GM19193 (cell line): Measurements from ENCODE around the gene SREBF1.

Experiments
- POLR2A ChIP-seq: IDR thresholded peaks from 4 replicates; pipeline ENCODE4 v1.6.1; 2011; ENCODE audit not compliant: insufficient read depth, insufficient read length; ENCODE audit errors: extremely low read depth

The SREBF1 gene

DNA sequence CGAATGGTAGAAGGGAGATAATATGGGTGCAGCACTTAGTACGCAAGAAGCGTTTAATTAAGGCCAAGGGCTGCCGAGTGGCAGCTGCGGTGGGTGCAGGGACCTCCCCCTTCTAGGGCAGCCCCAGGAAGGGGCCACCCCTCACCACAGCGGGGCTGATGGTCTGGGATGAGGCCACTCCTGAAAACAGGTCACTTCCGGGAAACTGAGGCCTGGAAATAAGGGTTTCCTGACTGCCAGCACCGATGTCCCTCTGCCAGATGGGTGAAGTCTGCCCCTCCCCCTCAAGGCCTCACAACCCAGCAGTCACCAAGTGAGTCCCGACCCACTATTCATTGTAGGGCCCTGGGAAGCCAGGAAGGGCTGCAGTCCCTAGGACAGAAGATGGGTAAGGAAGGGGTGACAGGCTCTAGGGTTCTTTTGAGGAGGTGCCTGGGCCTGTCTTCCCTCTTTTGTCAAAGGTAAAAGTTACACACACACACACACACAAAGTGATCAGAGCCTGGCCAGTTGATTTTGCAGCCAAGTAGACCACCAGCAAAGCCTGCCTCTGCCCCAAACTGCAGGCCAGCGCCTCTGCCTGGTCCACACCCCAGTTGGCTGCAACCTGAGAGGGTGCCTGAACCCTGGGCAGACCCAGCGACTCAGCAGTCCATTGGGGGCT lies 12.5 kb downstream of the SREBF1 start:
- TF ChIP-seq POLR2A, result no peak

DNA sequence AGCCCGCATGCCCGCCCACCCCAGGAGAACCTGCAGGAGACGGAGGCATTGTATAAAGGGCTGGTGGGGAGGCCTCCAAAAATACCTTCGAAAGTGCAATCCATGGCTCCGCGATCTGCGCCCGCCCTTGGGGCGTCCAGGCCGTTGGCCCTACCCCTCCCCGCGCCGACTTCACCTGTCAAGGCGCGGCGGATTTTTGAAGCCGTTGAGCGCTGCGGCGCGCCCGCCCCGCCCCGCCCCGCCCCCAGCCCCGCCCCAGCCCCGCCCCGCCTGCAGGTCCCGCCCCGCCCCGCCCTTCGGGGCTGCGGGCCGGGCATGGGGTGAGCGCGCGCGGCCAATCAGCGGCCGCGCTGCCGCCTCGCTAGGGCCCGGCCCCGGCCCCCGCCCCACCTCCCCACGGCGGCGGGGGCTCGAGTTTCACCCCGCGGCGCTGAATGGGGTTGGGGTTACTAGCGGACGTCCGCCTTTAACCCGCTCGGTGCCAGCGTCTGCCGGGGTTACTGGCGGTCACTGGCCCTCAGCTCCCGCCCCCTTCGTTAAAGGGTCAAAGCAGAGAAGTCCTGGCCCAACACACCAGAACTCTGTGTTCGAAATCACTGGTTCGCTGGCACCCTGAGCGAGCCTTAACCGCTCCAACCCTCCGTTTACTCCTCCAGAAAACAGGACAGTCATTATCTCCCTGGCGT lies 13.2 kb downstream of the SREBF1 start:
- TF ChIP-seq POLR2A, result peak; percentile 53

- no peak for TF ChIP-seq POLR2A
Observed at GRCh38 chr17:17822616-17823015, 14.2 kb downstream of the SREBF1 start.

DNA sequence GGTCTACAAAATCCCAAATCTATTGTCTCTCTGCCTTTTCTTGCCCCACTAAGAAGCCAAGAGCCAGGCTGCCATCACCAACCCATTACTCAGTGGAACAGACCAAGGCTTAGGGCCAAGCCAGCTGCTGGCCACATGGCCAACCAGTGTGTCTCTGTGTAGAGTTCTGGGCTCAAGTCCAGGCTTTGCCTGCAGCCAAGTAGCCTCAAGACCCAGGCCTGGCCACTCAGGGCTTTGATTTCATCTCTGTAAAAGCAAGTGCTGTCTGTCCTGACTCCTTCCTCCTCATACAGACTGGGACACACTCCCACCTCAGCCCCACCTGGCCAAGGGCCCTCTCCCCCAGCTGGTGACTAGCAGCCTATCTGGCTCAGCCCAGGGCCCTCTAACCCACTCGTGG lies 14.6 kb downstream of the SREBF1 start:
- TF ChIP-seq POLR2A, result no peak

DNA sequence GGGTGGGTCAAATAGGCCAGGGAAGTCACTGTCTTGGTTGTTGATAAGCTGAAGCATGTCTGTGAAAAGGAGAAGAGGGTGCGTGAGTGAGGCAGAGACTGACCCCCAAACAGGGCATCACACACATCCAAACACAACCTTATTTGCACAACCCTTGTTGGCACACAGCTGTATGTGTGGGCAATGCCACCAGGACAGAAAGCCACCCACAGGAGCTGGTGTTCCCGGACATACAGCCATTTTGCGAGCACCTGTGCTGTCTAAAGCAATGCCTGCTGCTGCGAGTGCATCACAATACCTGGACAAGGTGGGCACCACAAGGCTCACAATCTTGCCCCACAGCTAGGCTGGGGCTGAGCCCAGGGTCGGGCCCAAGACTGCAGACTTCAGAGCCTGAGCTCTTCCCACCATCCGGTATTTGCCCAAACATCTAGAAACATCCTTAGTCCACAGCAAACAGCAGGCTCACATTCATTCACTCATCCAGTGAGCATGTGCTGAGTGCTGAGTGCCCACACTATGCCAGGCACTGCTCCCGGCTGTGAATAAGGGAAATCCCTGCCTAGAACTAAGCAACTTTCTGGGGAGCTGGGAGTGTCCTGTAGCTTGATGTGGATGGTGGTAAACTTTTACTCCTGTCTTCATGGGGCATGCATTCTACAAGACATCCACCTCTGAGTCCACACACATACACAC lies 16.2 kb downstream of the SREBF1 start:
- TF ChIP-seq POLR2A, result peak; percentile 19

- TF ChIP-seq POLR2A, result no peak
Observed at GRCh38 chr17:17820046-17820445, 16.7 kb downstream of the SREBF1 start.

GRCh38 chr17:17819561-17819995 lies 17.2 kb downstream of the SREBF1 start:
- no peak for TF ChIP-seq POLR2A

- no peak for TF ChIP-seq POLR2A
Observed at GRCh38 chr17:17819111-17819510, 17.7 kb downstream of the SREBF1 start.

- peak; percentile 13 for TF ChIP-seq POLR2A
Observed at GRCh38 chr17:17818088-17818526, 18.7 kb downstream of the SREBF1 start.

DNA sequence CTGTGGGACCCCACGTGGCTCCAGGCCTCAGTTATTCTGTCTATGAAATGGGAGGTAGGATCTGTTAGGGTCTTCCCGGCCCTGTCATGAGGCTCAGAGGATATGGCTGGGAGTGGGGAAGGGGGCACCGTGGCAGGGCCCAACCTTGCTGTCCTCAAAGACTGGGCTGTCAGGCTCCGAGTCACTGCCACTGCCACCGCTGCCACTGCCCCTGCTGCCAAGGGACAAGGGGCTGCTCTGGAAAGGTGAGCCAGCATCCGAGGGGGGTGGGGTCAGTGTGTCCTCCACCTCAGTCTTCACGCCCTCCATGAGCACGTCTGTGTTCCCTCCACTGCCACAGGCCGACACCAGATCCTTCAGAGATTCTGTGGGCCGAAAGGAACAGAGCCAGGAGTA lies 19.2 kb downstream of the SREBF1 start:
- TF ChIP-seq POLR2A, result no peak

DNA sequence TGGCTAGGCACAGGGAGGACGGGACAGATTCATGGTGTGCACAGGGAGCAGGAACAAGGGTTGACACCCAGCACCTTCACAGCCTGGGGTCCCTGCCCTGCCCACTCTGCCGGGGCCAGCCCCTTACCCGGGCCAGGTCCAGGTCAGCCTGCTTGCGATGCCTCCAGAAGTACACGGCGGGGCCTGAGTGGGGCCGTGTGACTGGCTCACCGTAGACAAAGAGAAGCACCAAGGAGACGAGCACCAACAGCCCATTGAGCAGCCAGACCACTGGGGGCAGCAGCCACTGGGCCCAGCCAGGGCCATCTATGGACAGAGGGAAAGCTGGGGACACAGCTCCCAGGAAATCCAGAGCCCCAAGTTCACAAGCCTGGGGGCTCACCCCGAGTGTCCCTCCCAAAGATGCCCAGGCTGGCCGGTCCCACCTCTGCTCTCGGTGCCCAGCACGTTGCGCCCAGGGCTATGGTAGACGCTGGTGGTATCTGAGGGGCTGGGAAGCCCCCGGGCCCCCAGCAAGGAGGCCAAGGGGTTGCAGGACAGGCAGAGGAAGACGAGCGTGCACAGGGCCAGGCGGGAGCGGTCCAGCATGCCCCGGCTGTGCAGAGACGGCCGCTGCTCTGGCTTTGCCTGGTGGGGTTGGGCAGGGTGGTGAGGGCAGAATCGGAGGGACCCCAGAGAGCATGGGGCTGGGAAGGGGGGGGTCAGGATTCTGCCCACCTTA lies 19.8 kb downstream of the SREBF1 start:
- TF ChIP-seq POLR2A, result no peak

GRCh38 chr17:17816240-17816814 lies 20.5 kb downstream of the SREBF1 start:
- no peak for TF ChIP-seq POLR2A

DNA sequence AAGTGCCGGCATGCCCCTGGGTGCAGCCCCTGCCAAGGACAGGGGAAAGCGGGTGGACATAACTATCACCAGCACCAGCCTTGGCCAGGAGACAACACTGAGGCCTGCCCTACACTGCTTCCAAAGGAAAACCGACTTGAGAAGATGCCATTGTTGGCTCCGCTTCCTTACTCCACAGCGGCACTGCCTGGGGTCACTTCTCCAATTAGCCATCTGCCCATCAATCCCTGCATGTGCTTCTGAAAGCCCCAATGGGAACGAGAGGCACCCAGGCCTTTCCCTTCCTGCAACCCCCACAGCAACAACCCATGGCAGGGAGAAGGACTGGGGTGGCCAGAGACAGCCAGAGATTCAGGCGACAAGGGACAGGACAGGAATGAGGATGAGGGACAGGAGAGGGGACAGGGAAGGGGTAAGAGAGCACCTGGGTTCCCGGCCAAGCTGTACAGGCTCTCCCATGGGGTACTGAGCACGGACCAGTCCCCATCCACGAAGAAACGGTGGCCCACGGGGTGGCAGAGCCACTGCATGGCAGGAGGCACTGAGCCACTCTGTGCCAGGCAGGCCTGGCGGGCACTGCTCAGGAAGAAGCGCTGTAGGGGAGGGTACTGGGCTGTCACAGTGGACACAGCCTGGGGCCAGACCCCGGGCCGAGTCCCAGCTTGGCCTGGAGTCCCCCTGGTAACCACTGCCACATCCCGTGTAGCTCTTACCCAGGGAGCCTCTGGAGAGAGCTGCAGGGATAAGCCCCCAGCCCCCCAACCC lies 21.2 kb downstream of the SREBF1 start:
- TF ChIP-seq POLR2A, result no peak

DNA sequence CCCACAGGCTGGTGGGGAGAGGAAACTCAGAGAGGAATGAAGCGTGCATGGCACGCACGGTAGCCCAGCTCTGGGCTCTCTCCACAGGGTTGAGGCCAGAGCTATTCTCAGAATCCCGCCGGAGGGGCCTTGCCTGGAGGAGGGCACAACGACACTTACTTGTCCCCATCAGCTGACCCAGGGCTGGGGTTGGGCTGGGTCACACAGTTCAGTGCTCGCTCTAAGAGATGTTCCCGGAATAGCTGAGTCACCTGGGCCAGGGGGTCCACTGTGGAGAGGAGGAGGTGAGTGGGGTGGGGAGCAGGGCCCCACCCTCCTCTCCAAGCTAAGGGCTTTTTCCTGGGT lies 21.8 kb downstream of the SREBF1 start:
- TF ChIP-seq POLR2A, result no peak
